Measurements from ENCODE around the gene ZNF480. TPM values are rescaled to one million over a fixed set of nuclear protein-coding genes. Genes with fewer than 3 reads are reported as not detected.

ZNF480 gene
- total RNA-seq (2022; extraction: Qiagen RNA extraction; ENCODE audit: low read depth) = 7.0 to 22.4 TPM (median 16.8 TPM) in 5 replicates

GRCh38 chr19:52296773-52297600, at the start of gene ZNF480:
Gene ZNF480 (plus strand): TSS chr19:52297169. CDS start chr19:52300413, 3,244 bp downstream.

GRCh38 chr19:52269338-52270261, 27.4 kb upstream of the ZNF480 start, which contains the start of gene ZNF766:
Gene ZNF766 (plus strand): TSS chr19:52269587. CDS start chr19:52269614, 27 bp downstream.

GRCh38 chr19:52336117-52336790, 39.3 kb downstream of the ZNF480 start, which contains the start of gene ZNF610:
Gene ZNF610 (plus strand): TSS chr19:52336243. CDS start chr19:52349173, 12,930 bp downstream.

GRCh38 chr19:52369559-52370340, 72.8 kb downstream of the ZNF480 start, which contains the start of gene ZNF880:
Gene ZNF880 (plus strand): TSS chr19:52369923. CDS start chr19:52369966, 43 bp downstream.

Other genes with a start within 250 kb of the ZNF480 start
- gene ZNF432, start 248.3 kb upstream of the ZNF480 start, total RNA-seq (2022; extraction: Qiagen RNA extraction; ENCODE audit: low read depth) = 1.7 to 2.0 TPM (median 1.9 TPM) in 5 replicates
- gene ZNF841, start 201.4 kb upstream of the ZNF480 start, total RNA-seq (2022; extraction: Qiagen RNA extraction; ENCODE audit: low read depth) = 1.7 to 2.8 TPM (median 2.3 TPM) in 5 replicates
- 0.51 to 1.3 TPM (median 0.61 TPM) in 5 replicates for gene ZNF616, start 157.2 kb upstream of the ZNF480 start, total RNA-seq (2022; extraction: Qiagen RNA extraction; ENCODE audit: low read depth)
- 0.55 to 1.1 TPM (median 0.73 TPM) in 5 replicates for gene ZNF836, start 125.5 kb upstream of the ZNF480 start, total RNA-seq (2022; extraction: Qiagen RNA extraction; ENCODE audit: low read depth)
- 209 to 320 TPM (median 294 TPM) in 5 replicates for gene PPP2R1A, start 107.1 kb upstream of the ZNF480 start, total RNA-seq (2022; extraction: Qiagen RNA extraction; ENCODE audit: low read depth)
- 7.5 to 11.2 TPM (median 11.2 TPM) in 5 replicates for gene ZNF766, start 27.6 kb upstream of the ZNF480 start, total RNA-seq (2022; extraction: Qiagen RNA extraction; ENCODE audit: low read depth)
- not detected in 5 replicates for gene ZNF610, start 39.1 kb downstream of the ZNF480 start, total RNA-seq (2022; extraction: Qiagen RNA extraction; ENCODE audit: low read depth)
- gene ZNF880, start 72.8 kb downstream of the ZNF480 start, total RNA-seq (2022; extraction: Qiagen RNA extraction; ENCODE audit: low read depth) = 0.36 to 1.5 TPM (median 1.0 TPM) in 5 replicates
- 0.08 to 0.62 TPM (median 0.54 TPM) in 3 of 5 replicates, not detected in the others for gene ZNF528, start 100.7 kb downstream of the ZNF480 start, total RNA-seq (2022; extraction: Qiagen RNA extraction; ENCODE audit: low read depth)
- gene ZNF534, start 132.0 kb downstream of the ZNF480 start, total RNA-seq (2022; extraction: Qiagen RNA extraction; ENCODE audit: low read depth) = not detected in 5 replicates
- not detected in 5 replicates for gene ZNF578, start 156.4 kb downstream of the ZNF480 start, total RNA-seq (2022; extraction: Qiagen RNA extraction; ENCODE audit: low read depth)
- gene ZNF808, start 230.5 kb downstream of the ZNF480 start, total RNA-seq (2022; extraction: Qiagen RNA extraction; ENCODE audit: low read depth) = 0.03 to 0.34 TPM (median 0.16 TPM) in 5 replicates